ENCODE results near the gene ARRDC1. TPM values are rescaled to one million over a fixed set of nuclear protein-coding genes. Genes with fewer than 3 reads are reported as not detected.

Gene ARRDC1
- total RNA-seq, 4 donors from 2014 or later: 16.6 to 28.2 (median 21.7) TPM

DNA sequence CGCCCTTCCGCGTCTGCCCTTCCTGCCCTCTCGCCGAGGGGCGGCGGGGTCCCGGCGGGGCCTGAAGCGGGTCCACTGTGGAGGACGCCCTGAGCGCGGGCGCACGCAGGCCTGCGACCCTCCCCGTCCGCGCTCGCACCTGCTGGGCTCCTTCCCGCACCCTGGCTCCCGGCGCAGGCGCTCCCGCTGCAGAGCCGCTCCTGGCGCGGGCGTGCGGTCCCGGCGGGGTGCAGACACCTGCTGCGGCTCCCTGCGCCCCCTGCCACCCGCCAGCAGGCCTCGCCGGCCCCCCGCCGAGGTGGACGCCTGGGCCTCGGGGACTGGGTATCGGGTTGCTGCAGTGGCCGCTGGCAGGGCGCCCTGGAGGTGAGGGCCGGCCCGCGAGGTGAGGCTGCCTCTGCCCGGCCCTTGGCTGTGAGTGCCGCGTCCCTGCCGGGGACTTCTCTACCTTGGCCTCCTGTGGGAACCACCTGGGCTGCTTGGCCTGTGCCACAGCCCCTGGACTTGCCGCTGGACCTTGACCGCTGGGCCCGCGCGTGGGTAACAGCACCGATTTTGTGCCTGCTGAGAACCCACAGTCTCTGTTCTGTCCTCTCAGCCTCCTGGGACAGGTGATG is 627 bp downstream of the ARRDC1 start:
- Histone ChIP-seq H3K9me3 (no peaks in the 10 kb centered on the region), H3K27me3 (no peaks in the 10 kb centered on the region), H3K4me3 (peak overlapping the region; percentile 84 to 99 (median 90)), H3K36me3 (peaks cover 0 to 7% (median 0%) of the 10 kb centered on the region in 4 donors), H3K4me1 (peaks cover 26 to 53% (median 37%) of the 10 kb centered on the region in 4 donors), H3K27ac (replicated peaks in 1 of 4) (peak overlapping the region; percentile 72 to 89 (median 84))
- TF ChIP-seq POLR2AphosphoS5 (IDR thresholded peaks at IDR 0.05) (no peak), EP300 (IDR thresholded peaks at IDR 0.05) (no peak), POLR2A (IDR thresholded peaks at IDR 0.05; ENCODE audit: low read depth) (no peak)
- TF ChIP-seq, protein P1, sequence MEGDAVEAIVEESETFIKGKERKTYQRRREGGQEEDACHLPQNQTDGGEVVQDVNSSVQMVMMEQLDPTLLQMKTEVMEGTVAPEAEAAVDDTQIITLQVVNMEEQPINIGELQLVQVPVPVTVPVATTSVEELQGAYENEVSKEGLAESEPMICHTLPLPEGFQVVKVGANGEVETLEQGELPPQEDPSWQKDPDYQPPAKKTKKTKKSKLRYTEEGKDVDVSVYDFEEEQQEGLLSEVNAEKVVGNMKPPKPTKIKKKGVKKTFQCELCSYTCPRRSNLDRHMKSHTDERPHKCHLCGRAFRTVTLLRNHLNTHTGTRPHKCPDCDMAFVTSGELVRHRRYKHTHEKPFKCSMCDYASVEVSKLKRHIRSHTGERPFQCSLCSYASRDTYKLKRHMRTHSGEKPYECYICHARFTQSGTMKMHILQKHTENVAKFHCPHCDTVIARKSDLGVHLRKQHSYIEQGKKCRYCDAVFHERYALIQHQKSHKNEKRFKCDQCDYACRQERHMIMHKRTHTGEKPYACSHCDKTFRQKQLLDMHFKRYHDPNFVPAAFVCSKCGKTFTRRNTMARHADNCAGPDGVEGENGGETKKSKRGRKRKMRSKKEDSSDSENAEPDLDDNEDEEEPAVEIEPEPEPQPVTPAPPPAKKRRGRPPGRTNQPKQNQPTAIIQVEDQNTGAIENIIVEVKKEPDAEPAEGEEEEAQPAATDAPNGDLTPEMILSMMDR (IDR thresholded peaks at IDR 0.05): no peak
- WGBS: 7% methylated on average over 23 of the region's 57 CpGs
- no peak for DNase-seq (ENCODE audit: extremely low spot score)
- intact Hi-C loops (cut with DNase I): no loop called here

DNA sequence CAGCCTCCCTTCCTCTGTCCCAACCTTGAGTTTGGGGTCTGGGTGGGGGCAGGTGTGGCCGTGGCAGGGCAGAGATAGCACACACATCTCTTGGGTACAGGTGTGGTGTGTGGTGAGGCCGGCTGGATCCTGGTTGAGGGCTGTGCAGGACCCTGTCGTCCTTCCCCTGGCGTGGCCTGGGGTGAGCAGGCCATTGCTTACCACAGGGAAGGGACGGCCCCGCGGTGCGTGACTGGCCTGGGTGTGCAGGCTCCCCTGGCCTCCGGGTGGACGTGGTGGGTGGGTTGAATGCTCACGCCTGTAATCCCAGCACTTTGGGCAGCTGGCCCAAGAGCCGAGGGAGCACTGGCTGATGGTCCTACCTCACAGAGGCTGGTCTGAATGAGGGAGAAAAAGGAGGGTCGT is 1.2 kb downstream of the ARRDC1 start:
- 51% methylated on average over 13 of the region's 13 CpGs for WGBS
- intact Hi-C loops (cut with DNase I): no loop called here

DNA sequence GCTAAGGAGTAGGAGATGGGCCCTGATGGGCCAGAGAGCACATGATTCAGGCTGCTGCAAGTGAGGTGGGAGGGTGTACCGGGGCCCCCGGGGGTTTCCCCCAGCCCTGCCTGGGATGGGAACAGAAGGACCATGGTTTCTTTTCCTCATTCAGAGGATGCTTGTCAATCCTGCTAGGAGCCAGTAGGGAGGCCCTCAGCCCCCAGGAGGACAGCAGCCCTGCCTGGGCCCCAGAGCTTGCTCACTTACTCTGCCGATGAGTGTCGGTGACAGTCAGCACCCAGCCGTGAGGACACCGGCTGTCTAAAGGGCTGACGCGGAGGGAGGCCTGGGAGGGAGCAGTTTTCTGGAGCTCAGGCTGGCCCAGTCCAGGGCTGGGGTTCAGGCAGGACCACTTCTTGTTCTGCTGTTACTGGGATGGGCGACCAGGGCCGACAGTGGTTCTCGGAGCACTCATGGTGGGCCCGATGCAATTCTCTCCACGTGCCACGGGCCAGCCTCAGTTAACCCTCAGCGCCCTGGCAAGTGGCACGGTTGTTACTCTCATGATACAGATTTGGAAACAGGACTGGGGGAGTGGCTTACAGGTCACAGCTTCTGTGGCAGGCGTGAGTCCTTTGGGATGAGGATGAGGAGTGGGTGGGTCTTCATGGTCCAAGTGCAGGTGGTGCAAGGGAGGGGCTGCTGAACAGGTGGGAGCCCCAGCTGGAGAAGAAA is 1.8 kb downstream of the ARRDC1 start:
- Histone ChIP-seq H3K27ac (replicated peaks in 1 of 4) (no peak overlapping the region), H3K9me3 (no peaks in the 10 kb centered on the region), H3K27me3 (no peaks in the 10 kb centered on the region), H3K4me3 (peak overlapping the region; percentile 84 to 99 (median 90)), H3K4me1 (peaks cover 36 to 65% (median 48%) of the 10 kb centered on the region in 4 donors), H3K36me3 (peaks cover 0 to 7% (median 0%) of the 10 kb centered on the region in 4 donors)
- 74% methylated on average over 6 of the region's 17 CpGs for WGBS
- TF ChIP-seq POLR2AphosphoS5 (IDR thresholded peaks at IDR 0.05) (no peak), EP300 (IDR thresholded peaks at IDR 0.05) (no peak), POLR2A (IDR thresholded peaks at IDR 0.05; ENCODE audit: low read depth) (no peak)
- TF ChIP-seq, protein P1 (IDR thresholded peaks at IDR 0.05): no peak
- intact Hi-C loops (cut with DNase I): no loop called here
- no peak for DNase-seq (ENCODE audit: extremely low spot score)

More for the DNA sequence above, 1.2 kb downstream of the ARRDC1 start:
- H3K9me3 ChIP-seq: no peaks in the 10 kb centered on the region
- H3K36me3 ChIP-seq: peaks cover 0 to 7% (median 0%) of the 10 kb centered on the region in 4 donors
- H3K27ac ChIP-seq (replicated peaks in 1 of 4): peak overlapping the region in 2 of 4 donors; percentile 83 to 86
- TF ChIP-seq POLR2AphosphoS5 (IDR thresholded peaks at IDR 0.05) (no peak), POLR2A (IDR thresholded peaks at IDR 0.05; ENCODE audit: low read depth) (no peak), EP300 (IDR thresholded peaks at IDR 0.05) (no peak)
- TF ChIP-seq, protein P1 (IDR thresholded peaks at IDR 0.05): no peak
- no peak for DNase-seq (ENCODE audit: extremely low spot score)
- peaks cover 30 to 59% (median 42%) of the 10 kb centered on the region in 4 donors for H3K4me1 ChIP-seq
- peak overlapping the region; percentile 84 to 99 (median 90) for H3K4me3 ChIP-seq
- no peaks in the 10 kb centered on the region for H3K27me3 ChIP-seq

DNA sequence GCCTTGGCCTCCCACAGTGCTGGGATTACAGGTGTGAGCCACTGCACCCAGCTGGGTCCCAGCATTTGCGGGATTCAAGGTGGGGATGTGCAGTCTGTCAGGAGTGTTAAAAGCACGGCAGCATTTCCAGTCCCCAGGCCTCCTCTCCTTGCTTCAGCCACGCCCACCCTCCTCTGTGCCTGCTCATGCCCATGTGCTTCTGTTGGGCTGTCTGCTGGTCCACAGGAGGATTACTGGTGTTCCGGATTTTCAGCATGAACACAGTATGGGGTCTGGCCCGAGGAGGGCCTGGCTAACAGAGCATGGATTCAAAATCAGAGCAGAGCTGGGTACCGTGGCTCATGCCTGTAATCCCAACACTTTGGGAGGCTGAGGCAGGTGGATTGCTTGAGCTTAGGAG is 5.5 kb downstream of the ARRDC1 start:
- no peak overlapping the region for H3K4me3 ChIP-seq
- no peak overlapping the region for H3K27ac ChIP-seq (replicated peaks in 1 of 4)
- DNase-seq (ENCODE audit: extremely low spot score): no peak
- intact Hi-C loops (cut with DNase I): no loop called here
- H3K27me3 ChIP-seq: no peaks in the 10 kb centered on the region
- no peaks in the 10 kb centered on the region for H3K9me3 ChIP-seq
- peaks cover 38 to 58% (median 46%) of the 10 kb centered on the region in 4 donors for H3K4me1 ChIP-seq
- peaks cover 10 to 33% (median 29%) of the 10 kb centered on the region in 4 donors for H3K36me3 ChIP-seq
- 81% methylated on average over 3 of the region's 6 CpGs for WGBS
- TF ChIP-seq EP300 (IDR thresholded peaks at IDR 0.05) (no peak), POLR2A (IDR thresholded peaks at IDR 0.05; ENCODE audit: low read depth) (no peak), POLR2AphosphoS5 (IDR thresholded peaks at IDR 0.05) (no peak)
- TF ChIP-seq, protein P1 (IDR thresholded peaks at IDR 0.05): no peak
